ENCODE measurements around the gene PALM.
A peak's percentile ranks its signal among the peaks of the same experiment; 100 is the strongest.
"Not testable (repeated sequence)": the region's sequence is repeated elsewhere in the genome, so short reads cannot be mapped to it uniquely, and the experiment has no call there.

PALM gene

GRCh38 chr19:708154-709143 lies at the start of gene PALM:
Gene PALM (plus strand): TSS chr19:708935. CDS start chr19:709147, 212 bp downstream.
- peak within 1 kb of the TSS; percentile 46 for H2AFZ ChIP-seq (ENCODE audit: low read depth, low read length)
- H3K4me3 ChIP-seq (ENCODE audit: low read length): peak within 1 kb of the TSS; percentile 74
- no peaks in the 10 kb centered on the region for H3K9me3 ChIP-seq (ENCODE audit: low read length)
- H3K36me3 ChIP-seq (ENCODE audit: insufficient read depth, low read length): no peaks in the 10 kb centered on the region
- peaks cover 5% of the 10 kb centered on the region for H3K27me3 ChIP-seq (ENCODE audit: insufficient read depth, low read length)
- H3K4me1 ChIP-seq (ENCODE audit: insufficient read depth, low read length): peaks cover 21% of the 10 kb centered on the region

GRCh38 chr19:660793-661426 lies 47.8 kb upstream of the PALM start:
- H3K27me3 ChIP-seq (ENCODE audit: insufficient read depth, low read length): no peaks in the 10 kb centered on the region

GRCh38 chr19:661427-662196 lies 47.1 kb upstream of the PALM start:
- H3K36me3 ChIP-seq (ENCODE audit: insufficient read depth, low read length): peaks cover 9% of the 10 kb centered on the region
- H3K4me3 ChIP-seq (ENCODE audit: low read length): peak overlapping the region; percentile 77
- peaks cover under 1% of the 10 kb centered on the region for H3K9me3 ChIP-seq (ENCODE audit: low read length)
- no peak overlapping the region for H2AFZ ChIP-seq (ENCODE audit: low read depth, low read length)
- no peaks in the 10 kb centered on the region for H3K27me3 ChIP-seq (ENCODE audit: insufficient read depth, low read length)
- peaks cover 34% of the 10 kb centered on the region for H3K4me1 ChIP-seq (ENCODE audit: insufficient read depth, low read length)

More at GRCh38 chr19:660793-661426, 47.8 kb upstream of the PALM start:
- peak overlapping the region; percentile 77 for H3K4me3 ChIP-seq (ENCODE audit: low read length)
- H2AFZ ChIP-seq (ENCODE audit: low read depth, low read length): no peak overlapping the region
- peaks cover 9% of the 10 kb centered on the region for H3K36me3 ChIP-seq (ENCODE audit: insufficient read depth, low read length)
- H3K4me1 ChIP-seq (ENCODE audit: insufficient read depth, low read length): peaks cover 34% of the 10 kb centered on the region
- no peaks in the 10 kb centered on the region for H3K9me3 ChIP-seq (ENCODE audit: low read length)

- Histone ChIP-seq H3K9me3 (ENCODE audit: low read length) (peaks cover 7% of the 10 kb centered on the region), H3K4me3 (ENCODE audit: low read length) (peak overlapping the region; percentile 77), H3K27me3 (ENCODE audit: insufficient read depth, low read length) (no peaks in the 10 kb centered on the region), H3K36me3 (ENCODE audit: insufficient read depth, low read length) (peaks cover 4% of the 10 kb centered on the region), H3K4me1 (ENCODE audit: insufficient read depth, low read length) (peaks cover 34% of the 10 kb centered on the region), H2AFZ (ENCODE audit: low read depth, low read length) (no peak overlapping the region)
Observed at GRCh38 chr19:662207-662961, 46.4 kb upstream of the PALM start.

GRCh38 chr19:662962-663681 lies 45.6 kb upstream of the PALM start, which contains the start of gene RNF126:
Gene RNF126 (minus strand): TSS chr19:663214. CDS start chr19:663121, 93 bp downstream.
- peak within 1 kb of the TSS; percentile 77 for H3K4me3 ChIP-seq (ENCODE audit: low read length)
- no peaks in the 10 kb centered on the region for H3K27me3 ChIP-seq (ENCODE audit: insufficient read depth, low read length)
- H3K4me1 ChIP-seq (ENCODE audit: insufficient read depth, low read length): peaks cover 29% of the 10 kb centered on the region
- H3K36me3 ChIP-seq (ENCODE audit: insufficient read depth, low read length): peaks cover 4% of the 10 kb centered on the region
- peak within 1 kb of the TSS; percentile 23 for H2AFZ ChIP-seq (ENCODE audit: low read depth, low read length)
- H3K9me3 ChIP-seq (ENCODE audit: low read length): peaks cover 10% of the 10 kb centered on the region

- Histone ChIP-seq H2AFZ (ENCODE audit: low read depth, low read length) (peak overlapping the region; percentile 23), H3K4me1 (ENCODE audit: insufficient read depth, low read length) (peaks cover 24% of the 10 kb centered on the region), H3K36me3 (ENCODE audit: insufficient read depth, low read length) (peaks cover 2% of the 10 kb centered on the region), H3K4me3 (ENCODE audit: low read length) (peak overlapping the region; percentile 41), H3K9me3 (ENCODE audit: low read length) (peaks cover 10% of the 10 kb centered on the region), H3K27me3 (ENCODE audit: insufficient read depth, low read length) (no peaks in the 10 kb centered on the region)
Observed at GRCh38 chr19:663682-664117, 45.0 kb upstream of the PALM start.

GRCh38 chr19:664913-665443 lies 43.8 kb upstream of the PALM start:
- Histone ChIP-seq H3K36me3 (ENCODE audit: insufficient read depth, low read length) (no peaks in the 10 kb centered on the region), H3K4me3 (ENCODE audit: low read length) (no peak overlapping the region), H2AFZ (ENCODE audit: low read depth, low read length) (no peak overlapping the region), H3K27me3 (ENCODE audit: insufficient read depth, low read length) (no peaks in the 10 kb centered on the region), H3K4me1 (ENCODE audit: insufficient read depth, low read length) (peaks cover 21% of the 10 kb centered on the region), H3K9me3 (ENCODE audit: low read length) (peaks cover 14% of the 10 kb centered on the region)

GRCh38 chr19:666985-667573 lies 41.7 kb upstream of the PALM start:
- H3K27me3 ChIP-seq (ENCODE audit: insufficient read depth, low read length); H3K36me3 ChIP-seq (ENCODE audit: insufficient read depth, low read length); H3K4me1 ChIP-seq (ENCODE audit: insufficient read depth, low read length); H3K4me3 ChIP-seq (ENCODE audit: low read length); H2AFZ ChIP-seq (ENCODE audit: low read depth, low read length): not testable (repeated sequence)
- peaks cover 14% of the 10 kb centered on the region for H3K9me3 ChIP-seq (ENCODE audit: low read length)

- H3K27me3 ChIP-seq (ENCODE audit: insufficient read depth, low read length); H2AFZ ChIP-seq (ENCODE audit: low read depth, low read length): not testable (repeated sequence)
- peaks cover 14% of the 10 kb centered on the region for H3K9me3 ChIP-seq (ENCODE audit: low read length)
Observed at GRCh38 chr19:668675-669434, 39.9 kb upstream of the PALM start.

GRCh38 chr19:670609-671075 lies 38.1 kb upstream of the PALM start:
- Histone ChIP-seq H3K9me3 (ENCODE audit: low read length) (peaks cover 14% of the 10 kb centered on the region), H3K4me3 (ENCODE audit: low read length) (no peak overlapping the region), H3K4me1 (ENCODE audit: insufficient read depth, low read length) (peaks cover 15% of the 10 kb centered on the region), H3K27me3 (ENCODE audit: insufficient read depth, low read length) (no peaks in the 10 kb centered on the region), H2AFZ (ENCODE audit: low read depth, low read length) (no peak overlapping the region), H3K36me3 (ENCODE audit: insufficient read depth, low read length) (no peaks in the 10 kb centered on the region)

More at GRCh38 chr19:668675-669434, 39.9 kb upstream of the PALM start:
- not testable (repeated sequence) for H3K4me3 ChIP-seq (ENCODE audit: low read length); H3K4me1 ChIP-seq (ENCODE audit: insufficient read depth, low read length); H3K36me3 ChIP-seq (ENCODE audit: insufficient read depth, low read length)
